Spleen (tissue), 7 donors: ENCODE results near the gene DOCK9.

Experiments
- POLR2A ChIP-seq, 3 donors: fragments of 450-650 bp; IDR thresholded peaks; one replicate each; pipeline ENCODE4 v1.5.1; 2017; ENCODE audit warnings: antibody characterized with exemption in 3 of 3, mild to moderate bottlenecking in 1 of 3
- POLR2AphosphoS5 ChIP-seq, 3 donors: sonication (generic); formaldehyde crosslinking; IDR thresholded peaks; one replicate each; pipeline ENCODE4 v1.5.1; 2017; ENCODE audit warnings: antibody characterized with exemption in 3 of 3
- TF ChIP-seq, protein P1 (sequence below), 11 experiments: fragments of 200-600 bp in 7 of 11; fragments of 450-650 bp in 4 of 11; sonication (generic) in 4 of 11; IDR thresholded peaks in 8 of 11; conservative IDR thresholded peaks in 3 of 11; 1 replicate in 7 of 11; 2 replicates in 4 of 11; pipeline versions ENCODE4 v1.4.0 to v1.8.0; 2016 to 2021; ENCODE audit warnings: antibody characterized with exemption in 11 of 11, inconsistent platforms in 4 of 11, mild to moderate bottlenecking in 1 of 11
- donor health status: DM: no; HTN: no; CAD: no; lungs with moderate emphysema.
- donor health status: DM: no; HTN: no; CAD: no.
- donor health status: DM: no; HTN: no; CAD: no.

DNA sequence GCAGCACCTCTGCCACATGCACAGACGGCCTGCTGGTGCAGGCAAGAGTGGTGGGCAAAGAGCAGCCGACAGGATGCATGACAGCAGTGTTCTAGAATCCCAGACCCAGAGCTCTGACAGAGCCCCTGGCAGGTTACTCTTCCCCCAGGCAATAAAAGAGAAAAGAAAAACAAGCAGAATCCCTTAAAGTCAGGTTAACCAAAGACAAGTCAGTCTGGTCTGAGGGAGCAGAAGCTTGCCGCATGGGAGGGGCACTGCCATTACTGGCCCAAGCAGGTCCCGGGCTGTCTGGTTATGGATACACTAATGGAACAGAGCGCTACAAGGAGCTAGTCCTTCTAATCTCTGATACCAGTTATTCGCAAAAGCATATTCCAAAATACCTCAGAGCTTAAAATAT, 36.1 kb upstream of the DOCK9 start:
- no peak for TF ChIP-seq POLR2A (IDR thresholded peaks at IDR 0.05)
- TF ChIP-seq, protein P1, sequence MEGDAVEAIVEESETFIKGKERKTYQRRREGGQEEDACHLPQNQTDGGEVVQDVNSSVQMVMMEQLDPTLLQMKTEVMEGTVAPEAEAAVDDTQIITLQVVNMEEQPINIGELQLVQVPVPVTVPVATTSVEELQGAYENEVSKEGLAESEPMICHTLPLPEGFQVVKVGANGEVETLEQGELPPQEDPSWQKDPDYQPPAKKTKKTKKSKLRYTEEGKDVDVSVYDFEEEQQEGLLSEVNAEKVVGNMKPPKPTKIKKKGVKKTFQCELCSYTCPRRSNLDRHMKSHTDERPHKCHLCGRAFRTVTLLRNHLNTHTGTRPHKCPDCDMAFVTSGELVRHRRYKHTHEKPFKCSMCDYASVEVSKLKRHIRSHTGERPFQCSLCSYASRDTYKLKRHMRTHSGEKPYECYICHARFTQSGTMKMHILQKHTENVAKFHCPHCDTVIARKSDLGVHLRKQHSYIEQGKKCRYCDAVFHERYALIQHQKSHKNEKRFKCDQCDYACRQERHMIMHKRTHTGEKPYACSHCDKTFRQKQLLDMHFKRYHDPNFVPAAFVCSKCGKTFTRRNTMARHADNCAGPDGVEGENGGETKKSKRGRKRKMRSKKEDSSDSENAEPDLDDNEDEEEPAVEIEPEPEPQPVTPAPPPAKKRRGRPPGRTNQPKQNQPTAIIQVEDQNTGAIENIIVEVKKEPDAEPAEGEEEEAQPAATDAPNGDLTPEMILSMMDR (IDR thresholded peaks at IDR 0.05 in 8 of 11, conservative IDR thresholded peaks at IDR 0.05 in 3 of 11) = no peak
- TF ChIP-seq POLR2AphosphoS5 (IDR thresholded peaks at IDR 0.05) = no peak
